Skeletal muscle satellite cell (primary cell): ENCODE data around the gene INSR.
A peak's percentile ranks its signal among the peaks of the same experiment; 100 is the strongest.

ENCODE experiments used
- H3K27me3 ChIP-seq: 2 replicates; pipeline ENCODE4 v1.7.0; 2013; ENCODE audit warnings: low read length; ENCODE audit not compliant: control insufficient read depth, insufficient read depth
- H3K36me3 ChIP-seq: 2 replicates; pipeline ENCODE4 v1.7.0; 2013; ENCODE audit warnings: mild to moderate bottlenecking, control low read depth, low read length; ENCODE audit not compliant: insufficient read depth
- H3K4me1 ChIP-seq: 2 replicates; pipeline ENCODE4 v1.7.0; 2013; ENCODE audit warnings: low read length; ENCODE audit not compliant: control insufficient read depth, insufficient read depth
- H3K4me2 ChIP-seq: 2 replicates; pipeline ENCODE4 v1.7.0; 2013; ENCODE audit warnings: mild to moderate bottlenecking, low read length
- H3K4me3 ChIP-seq: 2 replicates; pipeline ENCODE4 v1.7.0; 2013; ENCODE audit warnings: low read length
- H3K9ac ChIP-seq: 2 replicates; pipeline ENCODE4 v1.7.0; 2013; ENCODE audit warnings: mild to moderate bottlenecking, low read depth, low read length, moderate library complexity
- H3K9me3 ChIP-seq: replicated peaks from 2 replicates; pipeline ENCODE4 v1.7.0; 2013; ENCODE audit warnings: mild to moderate bottlenecking, control low read depth, low read length

The INSR gene

GRCh38 chr19:7104747-7105447 is 189.3 kb downstream of the INSR start:
- Histone ChIP-seq H3K4me2 (no peak overlapping the region), H3K9me3 (no peaks in the 10 kb centered on the region), H3K9ac (no peak overlapping the region), H3K4me3 (no peak overlapping the region), H3K4me1 (no peaks in the 10 kb centered on the region), H3K36me3 (no peaks in the 10 kb centered on the region), H3K27me3 (peaks cover 7% of the 10 kb centered on the region)

- no peak overlapping the region for H3K4me3 ChIP-seq
- no peak overlapping the region for H3K4me2 ChIP-seq
- no peak overlapping the region for H3K9ac ChIP-seq
- peaks cover 5% of the 10 kb centered on the region for H3K4me1 ChIP-seq
- H3K36me3 ChIP-seq: no peaks in the 10 kb centered on the region
- no peaks in the 10 kb centered on the region for H3K9me3 ChIP-seq
- H3K27me3 ChIP-seq: peaks cover 7% of the 10 kb centered on the region
Observed at GRCh38 chr19:7101498-7102253, 192.5 kb downstream of the INSR start.

- Histone ChIP-seq H3K9ac (peak overlapping the region; percentile 88), H3K9me3 (peaks cover 4% of the 10 kb centered on the region), H3K4me3 (peak overlapping the region; percentile 72), H3K27me3 (peaks cover under 1% of the 10 kb centered on the region), H3K4me2 (peak overlapping the region; percentile 74), H3K4me1 (peaks cover 5% of the 10 kb centered on the region), H3K36me3 (no peaks in the 10 kb centered on the region)
Observed at GRCh38 chr19:7099597-7099921, 194.7 kb downstream of the INSR start.

- H3K9ac ChIP-seq: peak overlapping the region; percentile 88
- no peaks in the 10 kb centered on the region for H3K36me3 ChIP-seq
- H3K9me3 ChIP-seq: peaks cover 4% of the 10 kb centered on the region
- peak overlapping the region; percentile 72 for H3K4me3 ChIP-seq
- peaks cover 5% of the 10 kb centered on the region for H3K4me1 ChIP-seq
- H3K4me2 ChIP-seq: peak overlapping the region; percentile 74
- H3K27me3 ChIP-seq: no peaks in the 10 kb centered on the region
Observed at GRCh38 chr19:7098701-7099596, 195.3 kb downstream of the INSR start.

GRCh38 chr19:7098096-7098495 is 196.1 kb downstream of the INSR start:
- peak overlapping the region; percentile 88 for H3K9ac ChIP-seq
- H3K9me3 ChIP-seq: peaks cover 4% of the 10 kb centered on the region
- H3K36me3 ChIP-seq: no peaks in the 10 kb centered on the region
- H3K27me3 ChIP-seq: no peaks in the 10 kb centered on the region
- peaks cover 5% of the 10 kb centered on the region for H3K4me1 ChIP-seq
- H3K4me3 ChIP-seq: peak overlapping the region; percentile 72
- peak overlapping the region; percentile 74 for H3K4me2 ChIP-seq

- no peaks in the 10 kb centered on the region for H3K4me1 ChIP-seq
- H3K4me2 ChIP-seq: no peak overlapping the region
- no peak overlapping the region for H3K9ac ChIP-seq
- no peak overlapping the region for H3K4me3 ChIP-seq
- H3K27me3 ChIP-seq: no peaks in the 10 kb centered on the region
- H3K36me3 ChIP-seq: peaks cover 23% of the 10 kb centered on the region
- peaks cover 37% of the 10 kb centered on the region for H3K9me3 ChIP-seq
Observed at GRCh38 chr19:7088999-7089398, 205.2 kb downstream of the INSR start.

GRCh38 chr19:7083076-7083956 is 210.9 kb downstream of the INSR start:
- H3K4me3 ChIP-seq: peak overlapping the region; percentile 17
- H3K27me3 ChIP-seq: no peaks in the 10 kb centered on the region
- H3K36me3 ChIP-seq: peaks cover 77% of the 10 kb centered on the region
- no peaks in the 10 kb centered on the region for H3K4me1 ChIP-seq
- H3K9me3 ChIP-seq: peaks cover 77% of the 10 kb centered on the region
- H3K4me2 ChIP-seq: no peak overlapping the region
- no peak overlapping the region for H3K9ac ChIP-seq

GRCh38 chr19:7078008-7078407 is 216.2 kb downstream of the INSR start:
- Histone ChIP-seq H3K27me3 (no peaks in the 10 kb centered on the region), H3K9ac (no peak overlapping the region), H3K4me1 (no peaks in the 10 kb centered on the region), H3K4me3 (no peak overlapping the region), H3K4me2 (no peak overlapping the region), H3K9me3 (peaks cover 56% of the 10 kb centered on the region), H3K36me3 (peaks cover 92% of the 10 kb centered on the region)

- Histone ChIP-seq H3K4me2 (no peak overlapping the region), H3K36me3 (peaks cover 85% of the 10 kb centered on the region), H3K27me3 (no peaks in the 10 kb centered on the region), H3K4me1 (no peaks in the 10 kb centered on the region), H3K9ac (no peak overlapping the region), H3K4me3 (no peak overlapping the region), H3K9me3 (peaks cover 39% of the 10 kb centered on the region)
Observed at GRCh38 chr19:7076151-7076550, 218.1 kb downstream of the INSR start.

GRCh38 chr19:7074705-7075282 is 219.4 kb downstream of the INSR start:
- no peaks in the 10 kb centered on the region for H3K27me3 ChIP-seq
- no peak overlapping the region for H3K4me2 ChIP-seq
- peaks cover 28% of the 10 kb centered on the region for H3K9me3 ChIP-seq
- H3K4me3 ChIP-seq: no peak overlapping the region
- H3K9ac ChIP-seq: no peak overlapping the region
- H3K4me1 ChIP-seq: peaks cover 5% of the 10 kb centered on the region
- peaks cover 77% of the 10 kb centered on the region for H3K36me3 ChIP-seq
